GDM1 (cell line): ENCODE results near the gene PLAC1.

ENCODE experiments used
- DNase-seq: peaks from one replicate; lab custom pipeline; 2025; lab: John Stamatoyannopoulos, UW

The PLAC1 gene

GRCh38 chrX:134670134-134670924 lies 12.1 kb upstream of the PLAC1 start:
- DNase-seq: no peak

GRCh38 chrX:134669378-134670098 lies 11.3 kb upstream of the PLAC1 start:
- no peak for DNase-seq

- DNase-seq: no peak
Measured at GRCh38 chrX:134664202-134664601, 5.9 kb upstream of the PLAC1 start.

GRCh38 chrX:134661295-134661694 lies 3.0 kb upstream of the PLAC1 start:
- no peak for DNase-seq

GRCh38 chrX:134660627-134661026 lies 2.4 kb upstream of the PLAC1 start:
- DNase-seq: no peak

- no peak for DNase-seq
Measured at GRCh38 chrX:134659761-134660160, 1.5 kb upstream of the PLAC1 start.

GRCh38 chrX:134658760-134659023 lies 421 bp upstream of the PLAC1 start:
- no peak for DNase-seq

- DNase-seq: no peak
Measured at GRCh38 chrX:134654398-134655012, 3.8 kb downstream of the PLAC1 start.

GRCh38 chrX:134653835-134654234 lies 4.4 kb downstream of the PLAC1 start:
- DNase-seq: no peak

- no peak for DNase-seq
Measured at GRCh38 chrX:134650701-134651100, 7.6 kb downstream of the PLAC1 start.

GRCh38 chrX:134649770-134650169 lies 8.5 kb downstream of the PLAC1 start:
- no peak for DNase-seq

GRCh38 chrX:134647477-134647877 lies 10.8 kb downstream of the PLAC1 start:
- DNase-seq: no peak

GRCh38 chrX:134646691-134647090 lies 11.6 kb downstream of the PLAC1 start:
- no peak for DNase-seq

- DNase-seq: no peak
Measured at GRCh38 chrX:134645936-134646543, 12.2 kb downstream of the PLAC1 start.

GRCh38 chrX:134642386-134642785 lies 15.9 kb downstream of the PLAC1 start:
- DNase-seq: no peak

- no peak for DNase-seq
Measured at GRCh38 chrX:134641346-134641745, 16.9 kb downstream of the PLAC1 start.

GRCh38 chrX:134640914-134641313 lies 17.4 kb downstream of the PLAC1 start:
- no peak for DNase-seq

GRCh38 chrX:134636851-134637250 lies 21.4 kb downstream of the PLAC1 start:
- no peak for DNase-seq

GRCh38 chrX:134634691-134635090 lies 23.6 kb downstream of the PLAC1 start:
- no peak for DNase-seq

- no peak for DNase-seq
Measured at GRCh38 chrX:134633832-134634231, 24.4 kb downstream of the PLAC1 start.

- no peak for DNase-seq
Measured at GRCh38 chrX:134633394-134633793, 24.9 kb downstream of the PLAC1 start.

- DNase-seq: no peak
Measured at GRCh38 chrX:134632355-134632754, 25.9 kb downstream of the PLAC1 start.
